Common myeloid progenitor, CD34-positive (primary cell): Measurements from ENCODE around the gene KMT2D.

ENCODE experiments used
- CTCF ChIA-PET: fragments of 350-600 bp; sonication (Branson Sonifier 250); formaldehyde crosslinking; loops from one replicate; lab custom pipeline; 2021; ENCODE audit warnings: antibody characterized with exemption; lab: Charles Lee
- POLR2A ChIA-PET: fragments of 350-600 bp; sonication (Branson Sonifier 250); formaldehyde crosslinking; loops from one replicate; lab custom pipeline; 2021; ENCODE audit warnings: antibody characterized with exemption; lab: Charles Lee
- DNase-seq, 3 donors: peaks; one replicate each; pipeline versions ENCODE4 v3.0.0 to v3.0.0-alpha.2; 2013
- H3K27ac ChIP-seq, 2 experiments: 1 replicate in 1 of 2; 2 replicates in 1 of 2; pipeline ENCODE4 v1.7.0; 2013; ENCODE audit warnings: inconsistent platforms in 2 of 2, low read length in 2 of 2, mild to moderate bottlenecking in 2 of 2, low read depth in 1 of 2, moderate library complexity in 1 of 2; ENCODE audit not compliant: severe bottlenecking in 2 of 2, insufficient read depth in 1 of 2, poor library complexity in 1 of 2
- H3K27me3 ChIP-seq, 5 experiments: replicated peaks in 2 of 5; 1 replicate in 3 of 5; 2 replicates in 2 of 5; pipeline versions ENCODE4 v1.6.1 to v1.7.0; 2013; ENCODE audit warnings: low read length in 4 of 5, mild to moderate bottlenecking in 2 of 5, moderate library complexity in 2 of 5, inconsistent platforms in 1 of 5; ENCODE audit not compliant: insufficient read depth in 5 of 5, control insufficient read depth in 4 of 5
- H3K36me3 ChIP-seq, 4 experiments: 1 replicate in 2 of 4; 2 replicates in 2 of 4; pipeline versions ENCODE4 v1.6.1 to v1.7.0; 2013; ENCODE audit warnings: low read length in 3 of 4, control low read depth in 1 of 4, mild to moderate bottlenecking in 1 of 4; ENCODE audit not compliant: control insufficient read depth in 4 of 4, insufficient read depth in 4 of 4
- H3K4me1 ChIP-seq, 4 experiments: 1 replicate in 3 of 4; 2 replicates in 1 of 4; pipeline versions ENCODE4 v1.6.1 to v1.7.1; 2013; ENCODE audit warnings: low read length in 3 of 4, mild to moderate bottlenecking in 3 of 4, control low read depth in 1 of 4, inconsistent platforms in 1 of 4, moderate library complexity in 1 of 4; ENCODE audit not compliant: control insufficient read depth in 4 of 4, insufficient read depth in 4 of 4; ENCODE audit errors: control extremely low read depth in 1 of 4
- H3K4me3 ChIP-seq, 7 experiments: 1 replicate in 4 of 7; 2 replicates in 3 of 7; pipeline versions ENCODE4 v1.5.1 to v1.7.0; 2013; ENCODE audit warnings: mild to moderate bottlenecking in 7 of 7, low read length in 6 of 7, moderate library complexity in 6 of 7, inconsistent platforms in 2 of 7, low read depth in 2 of 7, control low read depth in 1 of 7; ENCODE audit not compliant: insufficient read depth in 4 of 7, control insufficient read depth in 1 of 7; ENCODE audit errors: extremely low read depth in 1 of 7
- H3K9me3 ChIP-seq, 5 experiments: 1 replicate in 4 of 5; 2 replicates in 1 of 5; pipeline versions ENCODE4 v1.6.1 to v1.7.1; 2013; ENCODE audit warnings: low read length in 4 of 5, mild to moderate bottlenecking in 2 of 5, inconsistent platforms in 1 of 5, low read depth in 1 of 5, moderate library complexity in 1 of 5; ENCODE audit not compliant: control insufficient read depth in 4 of 5, insufficient read depth in 2 of 5; ENCODE audit errors: control extremely low read depth in 1 of 5
- WGBS: methylation state at CpG from one replicate; pipeline ENCODE4 v1.1.5; 2013; ENCODE audit not compliant: insufficient coverage; 5-methylcytosine and 5-hydroxymethylcytosine counted together

The KMT2D gene

DNA sequence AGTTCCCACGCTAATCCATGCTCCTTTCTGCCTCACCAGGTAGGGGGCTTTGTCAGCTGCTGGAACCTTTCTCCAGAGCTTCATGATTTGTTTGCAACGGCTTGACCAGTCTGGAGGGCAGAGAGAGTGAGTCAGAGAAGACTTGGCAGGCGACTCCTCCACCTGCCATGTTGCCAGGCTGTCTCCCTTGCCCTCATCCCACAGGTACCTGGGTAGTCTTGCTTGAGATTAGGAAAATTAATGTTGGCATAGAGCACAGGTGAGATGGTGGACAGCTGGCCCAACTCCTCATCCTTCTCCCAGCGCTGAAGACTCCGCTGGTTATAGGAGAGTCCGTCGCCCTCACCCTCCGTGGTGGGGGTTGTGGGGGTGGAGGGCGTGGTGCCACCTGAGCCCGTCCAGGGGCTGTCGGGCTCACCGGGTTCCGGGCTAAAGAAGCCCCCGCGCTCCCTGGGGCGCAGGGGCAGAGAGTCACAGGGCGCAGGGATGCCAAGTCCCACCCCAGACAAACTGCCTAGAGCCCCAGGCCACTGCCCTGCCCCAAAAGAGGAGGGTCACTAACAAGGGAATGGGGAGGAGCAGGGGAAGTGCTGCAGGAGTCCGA, 18.6 kb downstream of the KMT2D start:
- H3K36me3 ChIP-seq = peaks cover 21 to 98% (median 89%) of the 10 kb centered on the region in 4 experiments
- H3K27ac ChIP-seq = no peak overlapping the region
- no peaks in the 10 kb centered on the region for H3K9me3 ChIP-seq
- POLR2A ChIA-PET = no interaction called here
- no peaks in the 10 kb centered on the region for H3K27me3 ChIP-seq
- CTCF ChIA-PET = interaction anchor here (0.8 to 8.1 kb wide), 11 partner anchors 9 to 117 kb away, joined by 3 to 121 read pairs (median 5); partner anchors contain the start of genes FKBP11 and KMT2D
- no peak overlapping the region for H3K4me3 ChIP-seq
- H3K4me1 ChIP-seq = no peaks in the 10 kb centered on the region
- DNase-seq = no peak
- WGBS = 97% methylated on average over 11 of the region's 18 CpGs

DNA sequence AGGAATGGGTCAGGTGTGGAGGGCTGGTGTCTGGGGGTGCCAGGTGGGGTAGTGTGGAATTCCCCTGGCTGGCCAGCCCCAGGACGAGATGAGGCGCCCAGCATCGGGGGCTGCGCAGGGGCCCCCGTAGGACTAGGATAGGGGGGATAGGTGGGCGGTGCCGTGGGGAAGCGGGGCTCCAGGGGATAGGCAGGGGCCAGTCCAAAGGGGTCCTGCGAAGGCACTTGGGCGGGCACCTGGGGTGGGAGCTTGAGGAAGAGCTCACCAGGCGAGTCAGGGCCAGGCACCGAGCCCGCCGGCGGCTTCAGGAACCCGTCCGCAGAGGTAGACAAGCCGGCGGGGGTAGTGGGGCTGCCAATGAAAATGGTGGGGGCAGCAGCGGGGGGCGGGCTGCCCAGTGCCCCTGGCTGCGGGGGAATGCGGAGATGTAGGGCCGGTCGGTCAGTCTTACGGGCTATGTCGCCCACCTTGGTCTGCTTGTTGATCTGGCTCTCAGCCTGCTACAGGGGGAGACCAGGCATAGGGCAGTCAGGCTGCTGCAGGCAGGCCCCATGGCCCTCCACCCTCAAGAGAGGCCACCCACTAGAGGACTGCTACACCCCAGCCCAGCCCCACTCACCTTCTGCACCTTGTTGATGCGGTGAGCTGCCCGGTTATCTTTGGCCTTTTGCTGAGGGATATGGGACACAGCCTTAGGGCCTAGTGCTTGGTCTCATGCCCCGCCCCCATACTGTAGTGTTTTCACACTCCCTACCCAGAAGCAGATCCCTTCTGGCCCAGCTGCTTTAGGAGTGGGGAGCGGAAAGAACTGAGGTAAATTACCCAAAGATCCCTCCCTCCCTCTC, 19.3 kb downstream of the KMT2D start:
- no peaks in the 10 kb centered on the region for H3K9me3 ChIP-seq
- WGBS = over 99% methylated on average over 17 of the region's 31 CpGs
- POLR2A ChIA-PET = no interaction called here
- DNase-seq = no peak
- H3K27me3 ChIP-seq = no peaks in the 10 kb centered on the region
- peaks cover 21 to 96% (median 88%) of the 10 kb centered on the region in 4 experiments for H3K36me3 ChIP-seq
- no peaks in the 10 kb centered on the region for H3K4me1 ChIP-seq
- CTCF ChIA-PET = interaction anchor here (0.8 to 7.3 kb wide), 10 partner anchors 11 to 116 kb away, joined by 3 to 72 read pairs (median 5); partner anchors contain the start of gene FKBP11
- H3K4me3 ChIP-seq = no peak overlapping the region
- no peak overlapping the region for H3K27ac ChIP-seq

DNA sequence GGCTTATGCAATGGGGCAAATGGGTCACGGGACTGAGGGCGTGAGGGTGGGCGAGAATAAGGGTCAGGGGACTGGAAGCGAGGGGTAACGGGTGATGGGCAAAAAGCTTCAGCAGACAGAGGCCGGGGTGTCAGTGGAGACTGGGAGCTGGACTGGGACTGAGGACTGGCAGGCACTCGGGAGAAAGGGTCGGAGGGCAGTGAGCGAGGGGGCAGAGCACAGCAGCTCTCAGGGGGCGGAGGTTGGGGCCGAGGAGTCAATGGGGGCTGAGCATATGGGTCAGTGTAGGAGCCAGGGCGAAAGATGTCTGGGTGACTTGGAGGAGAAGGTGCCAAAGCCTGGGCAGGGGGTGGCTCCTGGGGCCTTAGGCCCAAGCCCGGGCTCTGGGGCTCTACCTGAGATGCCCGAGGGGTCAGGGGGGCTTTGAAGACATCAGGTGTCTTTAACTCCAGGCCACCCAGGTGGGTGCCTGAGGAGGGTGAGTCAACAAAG, 20.2 kb downstream of the KMT2D start:
- H3K27ac ChIP-seq = no peak overlapping the region
- DNase-seq = no peak
- POLR2A ChIA-PET = interaction anchor here (0.7 kb wide), 1 partner anchor 56 kb away, joined by 3 read pairs; no protein-coding TSS in a partner anchor
- peaks cover 21 to 94% (median 85%) of the 10 kb centered on the region in 4 experiments for H3K36me3 ChIP-seq
- no peak overlapping the region for H3K4me3 ChIP-seq
- CTCF ChIA-PET = interaction anchor here (0.6 to 7.3 kb wide), 9 partner anchors 9 to 56 kb away, joined by 3 to 72 read pairs (median 8); no protein-coding TSS in a partner anchor
- no peaks in the 10 kb centered on the region for H3K27me3 ChIP-seq
- no peaks in the 10 kb centered on the region for H3K9me3 ChIP-seq
- 98% methylated on average over 11 of the region's 14 CpGs for WGBS
- no peaks in the 10 kb centered on the region for H3K4me1 ChIP-seq

DNA sequence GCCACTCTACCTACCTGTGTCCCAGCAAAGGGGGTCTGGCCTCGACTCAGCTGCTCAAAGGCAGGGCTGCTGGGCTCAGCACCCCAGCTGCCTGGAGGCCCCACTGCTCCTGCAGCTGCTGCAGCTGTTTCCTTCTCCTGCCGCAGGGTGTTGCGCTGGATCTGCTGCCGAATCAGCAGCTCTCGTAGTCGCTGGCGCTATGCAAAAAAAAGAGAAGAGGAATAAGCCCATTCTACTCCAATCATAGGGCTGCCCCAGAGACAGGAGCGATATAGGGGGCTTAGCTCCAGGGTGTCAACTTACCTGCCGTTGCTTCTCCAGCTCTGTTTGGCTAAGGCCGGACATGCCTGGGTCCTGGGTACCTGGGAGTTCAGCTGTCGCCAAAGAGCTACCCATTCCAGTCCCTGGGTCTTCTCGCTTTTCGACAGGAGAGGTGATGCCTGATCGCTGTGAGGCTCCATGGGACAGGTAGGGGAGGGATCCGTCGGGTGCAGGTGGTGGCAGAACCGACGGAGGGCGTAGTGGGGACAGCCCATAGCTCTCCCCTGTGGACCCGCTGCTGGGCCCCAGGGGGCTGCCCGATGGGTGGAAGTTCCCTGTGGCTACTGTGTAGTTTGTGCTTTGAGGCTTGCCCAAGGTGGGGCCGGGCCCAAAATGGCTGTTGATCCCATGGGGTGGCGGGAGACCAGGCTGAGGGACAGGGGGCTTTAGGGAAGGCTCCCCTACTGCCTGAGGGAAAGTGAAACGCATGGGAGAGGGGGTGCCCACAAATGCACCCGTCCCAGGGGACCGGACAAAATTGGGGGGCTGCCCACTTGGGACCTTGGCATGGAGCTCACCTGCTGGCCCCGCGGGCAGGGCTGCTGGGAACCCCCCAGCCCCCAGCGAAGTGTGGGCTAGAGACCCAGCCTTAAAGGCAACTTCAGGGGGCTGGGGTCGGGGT, 20.9 kb downstream of the KMT2D start:
- ChIA-PET CTCF (interaction anchor here (0.6 to 7.3 kb wide), 12 partner anchors 9 to 67 kb away, joined by 3 to 72 read pairs (median 8); partner anchors contain the start of gene DDN), POLR2A (interaction anchor here (0.7 kb wide), 1 partner anchor 55 kb away, joined by 3 read pairs; no protein-coding TSS in a partner anchor)
- H3K9me3 ChIP-seq = no peaks in the 10 kb centered on the region
- no peaks in the 10 kb centered on the region for H3K4me1 ChIP-seq
- WGBS = 97% methylated on average over 24 of the region's 30 CpGs
- peaks cover 21 to 94% (median 86%) of the 10 kb centered on the region in 4 experiments for H3K36me3 ChIP-seq
- no peak for DNase-seq
- H3K27me3 ChIP-seq = no peaks in the 10 kb centered on the region
- no peak overlapping the region for H3K4me3 ChIP-seq
- H3K27ac ChIP-seq = no peak overlapping the region

DNA sequence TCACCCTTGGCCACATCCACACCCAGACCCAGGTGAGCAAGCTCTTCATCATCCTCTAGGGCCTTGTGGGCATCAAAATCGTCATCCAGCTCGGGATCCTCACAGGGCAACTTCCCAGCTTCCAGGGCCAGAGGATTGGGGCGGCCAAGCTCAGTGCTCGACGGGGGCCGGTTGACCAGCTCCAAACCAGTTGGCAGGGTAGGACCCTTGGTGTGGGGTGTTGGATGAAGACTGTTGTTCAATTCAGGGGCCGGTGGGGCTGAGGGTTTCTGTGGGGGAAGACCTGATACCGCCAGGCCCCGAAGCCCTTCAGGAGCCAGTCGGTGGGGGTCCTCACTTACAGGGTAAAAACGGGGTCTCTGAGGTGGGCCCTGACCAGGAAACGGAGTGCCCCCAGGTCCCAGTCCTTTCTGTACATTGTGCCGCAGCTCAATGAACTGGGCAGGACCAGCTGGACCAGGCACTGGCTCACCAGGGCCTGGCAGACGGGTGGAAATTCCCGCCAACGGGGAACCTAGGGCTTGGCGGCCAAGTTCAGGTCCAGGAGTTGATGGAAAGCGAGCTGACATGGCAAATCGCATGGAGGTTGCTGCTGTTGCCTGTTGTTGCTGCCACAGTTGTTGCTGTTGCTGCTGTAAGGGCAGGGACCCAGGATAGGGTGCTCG, 22.2 kb downstream of the KMT2D start:
- no peaks in the 10 kb centered on the region for H3K4me1 ChIP-seq
- H3K27ac ChIP-seq = no peak overlapping the region
- peaks cover 21 to 94% (median 88%) of the 10 kb centered on the region in 4 experiments for H3K36me3 ChIP-seq
- POLR2A ChIA-PET = no interaction called here
- no peak for DNase-seq
- 92% methylated on average over 13 of the region's 20 CpGs for WGBS
- H3K27me3 ChIP-seq = no peaks in the 10 kb centered on the region
- no peaks in the 10 kb centered on the region for H3K9me3 ChIP-seq
- CTCF ChIA-PET = interaction anchor here (0.8 to 7.3 kb wide), 14 partner anchors 9 to 114 kb away, joined by 3 to 72 read pairs (median 8); partner anchors contain the start of genes DDN and WNT1
- no peak overlapping the region for H3K4me3 ChIP-seq

DNA sequence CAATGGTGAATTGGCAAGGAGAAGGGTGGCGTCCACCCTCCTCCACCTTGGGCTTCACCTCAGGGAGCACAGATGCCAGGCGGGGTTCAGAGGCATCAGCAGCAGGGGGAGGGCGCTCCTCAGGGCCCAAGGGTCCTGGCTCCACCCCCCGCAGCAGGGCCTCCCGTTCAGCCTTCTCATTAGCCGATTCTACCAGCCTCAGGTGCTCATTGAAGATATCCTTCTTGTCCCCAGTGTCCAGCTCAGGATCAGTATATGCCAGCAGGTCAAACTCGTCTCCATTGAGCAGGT, 22.7 kb downstream of the KMT2D start:
- POLR2A ChIA-PET = interaction anchor here (1.4 kb wide), 1 partner anchor 24 kb away, joined by 3 read pairs; no protein-coding TSS in a partner anchor
- CTCF ChIA-PET = interaction anchor here (1.1 to 10.7 kb wide), 12 partner anchors 8 to 114 kb away, joined by 3 to 121 read pairs (median 8); partner anchors contain the start of genes DDN and WNT1
- 92% methylated on average over 7 of the region's 7 CpGs for WGBS

More for the DNA sequence above, 22.7 kb downstream of the KMT2D start:
- no peaks in the 10 kb centered on the region for H3K27me3 ChIP-seq
- no peaks in the 10 kb centered on the region for H3K4me1 ChIP-seq
- H3K27ac ChIP-seq = no peak overlapping the region
- H3K36me3 ChIP-seq = peaks cover 17 to 94% (median 87%) of the 10 kb centered on the region in 4 experiments
- H3K9me3 ChIP-seq = no peaks in the 10 kb centered on the region
- no peak overlapping the region for H3K4me3 ChIP-seq
- no peak for DNase-seq
